H9 (cell line): ENCODE measurements around the gene MAPT. TPM values are rescaled to one million over a fixed set of nuclear protein-coding genes. Genes with fewer than 3 reads are reported as not detected.

ENCODE experiments used
- DNase-seq: peaks from one replicate; pipeline ENCODE4 v3.0.0-alpha.2; 2017
- H2AFZ ChIP-seq: one replicate; pipeline ENCODE4 v1.6.1; 2013; ENCODE audit warnings: mild to moderate bottlenecking, low read length, control low read depth, moderate library complexity
- H2AK5ac ChIP-seq: 2 replicates; pipeline ENCODE4 v1.6.1; 2013; ENCODE audit warnings: low read length, control low read depth, mixed read lengths; ENCODE audit not compliant: insufficient read length
- H2BK120ac ChIP-seq: one replicate; pipeline ENCODE4 v1.6.1; 2013; ENCODE audit warnings: low read depth, mild to moderate bottlenecking, low read length, control low read depth, inconsistent platforms; ENCODE audit not compliant: poor library complexity, severe bottlenecking
- H2BK12ac ChIP-seq: 2 replicates; pipeline ENCODE4 v1.6.1; 2013; ENCODE audit warnings: low read length, control low read depth, mixed read lengths, low read depth; ENCODE audit not compliant: insufficient read length
- H2BK15ac ChIP-seq: 2 replicates; pipeline ENCODE4 v1.6.1; 2013; ENCODE audit warnings: low read depth, low read length, control low read depth
- H2BK20ac ChIP-seq: one replicate; pipeline ENCODE4 v1.6.1; 2013; ENCODE audit warnings: low read depth, mild to moderate bottlenecking, low read length, control low read depth, inconsistent platforms; ENCODE audit not compliant: poor library complexity, severe bottlenecking
- H2BK5ac ChIP-seq: 2 replicates; pipeline ENCODE4 v1.6.1; 2013; ENCODE audit warnings: low read length, control low read depth, mixed read lengths; ENCODE audit not compliant: insufficient read length
- H3K14ac ChIP-seq: 2 replicates; pipeline ENCODE4 v1.6.1; 2013; ENCODE audit warnings: low read length, control low read depth; ENCODE audit not compliant: insufficient read depth
- H3K18ac ChIP-seq: 2 replicates; pipeline ENCODE4 v1.6.1; 2013; ENCODE audit warnings: low read depth, mild to moderate bottlenecking, mixed read lengths, low read length, control low read depth; ENCODE audit not compliant: insufficient read length
- H3K23ac ChIP-seq: 2 replicates; pipeline ENCODE4 v1.6.1; 2013; ENCODE audit warnings: low read length, control low read depth, mixed read lengths, low read depth; ENCODE audit not compliant: insufficient read length
- H3K23me2 ChIP-seq: 2 replicates; pipeline ENCODE4 v1.6.1; 2013; ENCODE audit warnings: low read depth, mild to moderate bottlenecking, mixed read lengths, low read length, control low read depth; ENCODE audit not compliant: insufficient read length, poor library complexity, severe bottlenecking
- H3K27ac ChIP-seq: 2 replicates; pipeline ENCODE4 v1.5.1; 2013; ENCODE audit warnings: low read length, control low read depth, mixed read lengths, low read depth; ENCODE audit not compliant: insufficient read length
- H3K27me3 ChIP-seq: 2 replicates; pipeline ENCODE4 v1.6.1; 2013; ENCODE audit warnings: low read length, control low read depth, inconsistent platforms; ENCODE audit not compliant: insufficient read depth
- H3K4ac ChIP-seq: 2 replicates; pipeline ENCODE4 v1.6.1; 2013; ENCODE audit warnings: low read depth, mild to moderate bottlenecking, control low read depth, inconsistent platforms, low read length, moderate library complexity
- H3K4me1 ChIP-seq: 2 replicates; pipeline ENCODE4 v1.6.1; 2013; ENCODE audit warnings: low read length, control low read depth, inconsistent platforms; ENCODE audit not compliant: insufficient read depth
- H3K4me2 ChIP-seq: 2 replicates; pipeline ENCODE4 v1.6.1; 2013; ENCODE audit warnings: low read length, control low read depth, mixed read lengths; ENCODE audit not compliant: insufficient read length, insufficient read depth
- H3K56ac ChIP-seq: 2 replicates; pipeline ENCODE4 v1.6.1; 2013; ENCODE audit warnings: low read depth, mild to moderate bottlenecking, mixed read lengths, low read length, control low read depth; ENCODE audit not compliant: insufficient read length
- H3K79me1 ChIP-seq: 2 replicates; pipeline ENCODE4 v1.6.1; 2013; ENCODE audit warnings: low read depth, mild to moderate bottlenecking, moderate library complexity, low read length, control low read depth, inconsistent platforms; ENCODE audit not compliant: insufficient read depth, poor library complexity, severe bottlenecking
- H3K79me2 ChIP-seq: 2 replicates; pipeline ENCODE4 v1.6.1; 2013; ENCODE audit warnings: low read length, control low read depth, inconsistent platforms; ENCODE audit not compliant: insufficient read depth
- H3K9ac ChIP-seq: 2 replicates; pipeline ENCODE4 v1.6.1; 2013; ENCODE audit warnings: low read length, control low read depth, mixed read lengths; ENCODE audit not compliant: insufficient read length; ENCODE audit errors: extremely low read depth
- H3K9me3 ChIP-seq: one replicate; pipeline ENCODE4 v1.6.1; 2013; ENCODE audit warnings: low read depth, low read length, inconsistent platforms; ENCODE audit not compliant: control insufficient read depth
- H3T11ph ChIP-seq: one replicate; pipeline ENCODE4 v1.6.1; 2013; ENCODE audit warnings: mild to moderate bottlenecking, low read length, control low read depth, inconsistent platforms
- H4K20me1 ChIP-seq: one replicate; pipeline ENCODE4 v1.6.1; 2013; ENCODE audit not compliant: control insufficient read depth, insufficient read length, insufficient read depth
- H4K5ac ChIP-seq: 2 replicates; pipeline ENCODE4 v1.6.1; 2013; ENCODE audit warnings: low read depth, mild to moderate bottlenecking, mixed read lengths, low read length, control low read depth; ENCODE audit not compliant: insufficient read length
- H4K8ac ChIP-seq: replicated peaks from 2 replicates; pipeline ENCODE4 v1.6.1; 2013; ENCODE audit warnings: low read length, control low read depth, mixed read lengths, low read depth; ENCODE audit not compliant: insufficient read length
- H4K91ac ChIP-seq: 2 replicates; pipeline ENCODE4 v1.6.1; 2013; ENCODE audit warnings: low read depth, mild to moderate bottlenecking, moderate library complexity, mixed read lengths, low read length, control low read depth; ENCODE audit not compliant: insufficient read length
- H3K27ac Mint-ChIP-seq, 3 experiments: 2 replicates in 2 of 3; 3 replicates in 1 of 3; pipeline ENCODE4 v1.8.0; 2020 to 2021; ENCODE audit warnings: mixed read lengths in 3 of 3, mild to moderate bottlenecking in 1 of 3, moderate library complexity in 1 of 3
- H3K27me3 Mint-ChIP-seq: 2 replicates; pipeline ENCODE4 v1.8.0; 2021; ENCODE audit warnings: low read depth, mild to moderate bottlenecking, moderate library complexity, mixed read lengths
- H3K36me3 Mint-ChIP-seq, 3 experiments: 2 replicates in 2 of 3; 3 replicates in 1 of 3; pipeline ENCODE4 v1.8.0; 2020 to 2021; ENCODE audit warnings: low read depth in 3 of 3, mixed read lengths in 3 of 3; ENCODE audit not compliant: insufficient read depth in 1 of 3
- H3K4me1 Mint-ChIP-seq, 2 experiments: 2 replicates each; pipeline ENCODE4 v1.8.0; 2020; ENCODE audit warnings: mixed read lengths in 2 of 2
- H3K4me3 Mint-ChIP-seq, 2 experiments: 2 replicates in 1 of 2; 3 replicates in 1 of 2; pipeline ENCODE4 v1.8.0; 2020 to 2021; ENCODE audit warnings: mild to moderate bottlenecking in 2 of 2, mixed read lengths in 2 of 2, moderate library complexity in 1 of 2
- H3K9me3 Mint-ChIP-seq, 2 experiments: 2 replicates in 1 of 2; 3 replicates in 1 of 2; pipeline ENCODE4 v1.8.0; 2020; ENCODE audit warnings: mild to moderate bottlenecking in 2 of 2, mixed read lengths in 2 of 2, moderate library complexity in 1 of 2
- WGBS: extraction: QIAGEN DNeasy Blood & Tissue Kit; methylation state at CpG from one replicate; pipeline ENCODE4 v1.1.7; 2013; ENCODE audit warnings: missing lambda C conversion rate, low lambda C conversion rate, mixed read lengths; ENCODE audit not compliant: insufficient read length; ENCODE audit errors: extremely low coverage; 5-methylcytosine and 5-hydroxymethylcytosine counted together
- total RNA-seq: library from RNA; stranded (reverse); gene quantifications from 2 replicates; pipeline ENCODE4 v1.2.1, GENCODE V29; 2021
- TF ChIP-seq, protein P1 (sequence below): fragments of 200-600 bp; sonication (generic); conservative IDR thresholded peaks from 3 replicates; pipeline ENCODE4 v1.8.0; 2021; ENCODE audit warnings: antibody characterized with exemption, mild to moderate bottlenecking

Gene MAPT
- total RNA-seq, 1 experiment from 2014 or later = 1.6 TPM

DNA sequence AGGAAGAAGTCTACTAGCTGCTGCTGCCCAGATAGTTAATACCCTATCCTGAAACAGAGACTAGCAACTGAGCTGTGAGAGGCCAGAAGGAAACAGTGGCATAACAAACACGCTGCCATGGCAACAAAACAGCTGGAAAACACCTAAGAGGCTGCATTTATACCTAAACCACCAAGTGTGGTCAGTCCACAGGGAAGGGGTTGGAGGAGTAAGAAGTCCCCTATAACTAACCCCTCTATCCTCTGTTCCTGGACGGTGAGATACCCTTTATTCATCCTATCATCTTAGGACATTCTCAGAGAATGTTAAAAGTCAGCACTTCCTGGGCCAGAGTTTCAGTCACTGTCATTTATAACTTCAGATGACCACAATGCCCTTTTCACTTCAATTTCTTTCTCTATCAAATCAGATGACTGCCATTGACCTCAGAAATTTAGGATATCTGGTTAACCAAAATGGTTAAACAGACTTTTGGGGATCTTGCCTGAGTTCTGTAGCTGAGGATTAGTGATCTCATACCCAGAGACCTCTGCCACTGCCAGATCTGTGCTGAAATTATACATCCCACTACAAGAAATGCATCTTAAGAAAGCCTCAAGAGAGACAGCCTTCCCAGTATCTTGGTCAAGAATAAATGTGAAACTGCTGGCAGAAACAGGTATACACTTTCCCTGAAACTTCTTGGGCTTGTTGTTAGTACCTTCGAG is 140.9 kb downstream of the MAPT start:
- no peak overlapping the region for H2BK20ac ChIP-seq
- Mint-ChIP-seq H3K4me1 (peaks cover 2 to 4% of the 10 kb centered on the region in 2 experiments; a peak in 2 of 4 replicates), H3K27ac (no peak overlapping the region; a peak in 1 of 7 replicates), H3K27me3 (peaks cover 2% of the 10 kb centered on the region; the same call in 1 of the 2 replicates), H3K4me3 (no peak overlapping the region), H3K9me3 (no peaks in the 10 kb centered on the region), H3K36me3 (peaks cover 55 to 99% (median 95%) of the 10 kb centered on the region in 3 experiments)
- H3K23me2 ChIP-seq = no peaks in the 10 kb centered on the region
- H3K18ac ChIP-seq = no peak overlapping the region
- no peak overlapping the region for H3K4me2 ChIP-seq
- no CpG with 5 or more reads among the region's 3 CpGs for WGBS
- H3K4me1 ChIP-seq = no peaks in the 10 kb centered on the region
- TF ChIP-seq, protein P1, sequence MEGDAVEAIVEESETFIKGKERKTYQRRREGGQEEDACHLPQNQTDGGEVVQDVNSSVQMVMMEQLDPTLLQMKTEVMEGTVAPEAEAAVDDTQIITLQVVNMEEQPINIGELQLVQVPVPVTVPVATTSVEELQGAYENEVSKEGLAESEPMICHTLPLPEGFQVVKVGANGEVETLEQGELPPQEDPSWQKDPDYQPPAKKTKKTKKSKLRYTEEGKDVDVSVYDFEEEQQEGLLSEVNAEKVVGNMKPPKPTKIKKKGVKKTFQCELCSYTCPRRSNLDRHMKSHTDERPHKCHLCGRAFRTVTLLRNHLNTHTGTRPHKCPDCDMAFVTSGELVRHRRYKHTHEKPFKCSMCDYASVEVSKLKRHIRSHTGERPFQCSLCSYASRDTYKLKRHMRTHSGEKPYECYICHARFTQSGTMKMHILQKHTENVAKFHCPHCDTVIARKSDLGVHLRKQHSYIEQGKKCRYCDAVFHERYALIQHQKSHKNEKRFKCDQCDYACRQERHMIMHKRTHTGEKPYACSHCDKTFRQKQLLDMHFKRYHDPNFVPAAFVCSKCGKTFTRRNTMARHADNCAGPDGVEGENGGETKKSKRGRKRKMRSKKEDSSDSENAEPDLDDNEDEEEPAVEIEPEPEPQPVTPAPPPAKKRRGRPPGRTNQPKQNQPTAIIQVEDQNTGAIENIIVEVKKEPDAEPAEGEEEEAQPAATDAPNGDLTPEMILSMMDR = no peak
- H2AK5ac ChIP-seq = no peak overlapping the region
- H4K20me1 ChIP-seq = no peaks in the 10 kb centered on the region
- DNase-seq = no peak
- no peak overlapping the region for H3K9ac ChIP-seq
- no peak overlapping the region for H2BK15ac ChIP-seq
- no peak overlapping the region for H4K8ac ChIP-seq
- H3K9me3 ChIP-seq = no peaks in the 10 kb centered on the region
- H4K91ac ChIP-seq = no peak overlapping the region
- no peak overlapping the region for H3K27ac ChIP-seq
- no peak overlapping the region for H2BK5ac ChIP-seq
- no peak overlapping the region for H3T11ph ChIP-seq
- no peak overlapping the region for H3K23ac ChIP-seq
- H3K14ac ChIP-seq = no peak overlapping the region
- H3K79me2 ChIP-seq = no peaks in the 10 kb centered on the region
- H3K27me3 ChIP-seq = no peaks in the 10 kb centered on the region
- H4K5ac ChIP-seq = no peak overlapping the region
- no peak overlapping the region for H2BK120ac ChIP-seq
- no peak overlapping the region for H2BK12ac ChIP-seq
- no peak overlapping the region for H3K4ac ChIP-seq
- H3K79me1 ChIP-seq = no peaks in the 10 kb centered on the region
- no peak overlapping the region for H2AFZ ChIP-seq
- H3K56ac ChIP-seq = no peak overlapping the region
